ENCODE results near the gene CMSS1. TPM values are rescaled to one million over a fixed set of nuclear protein-coding genes. Genes with fewer than 3 reads are reported as not detected.

The CMSS1 gene
- total and polyA plus RNA-seq, 7 experiments from 2014 or later = 14.9 to 47.7 (median 18.4) TPM

DNA sequence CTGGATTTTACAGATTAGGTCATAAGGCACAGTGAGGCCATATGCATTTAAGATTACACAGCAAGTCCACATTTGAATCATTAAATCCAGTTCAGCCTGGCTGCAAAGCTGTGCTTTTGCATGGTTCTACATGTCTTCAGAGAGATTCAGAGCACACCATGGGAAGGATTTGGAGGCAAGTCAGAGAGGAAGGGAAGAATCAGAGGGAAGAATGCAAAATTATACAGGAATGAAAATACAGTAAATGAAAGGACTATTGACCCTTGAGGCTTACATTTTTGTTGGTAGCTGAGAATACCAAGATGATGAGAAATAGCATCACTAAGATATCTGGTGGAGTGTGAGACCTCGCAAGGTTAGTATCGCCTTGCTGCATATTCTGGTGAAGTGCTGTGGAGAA is 282.8 kb downstream of the CMSS1 start:
- DNase-seq (no peak), ATAC-seq (no peak)
- H3K4me1 ChIP-seq (ENCODE audit: control insufficient read depth in 2 of 2, insufficient read depth in 2 of 2, low read length in 2 of 2) = no peaks in the 10 kb centered on the region
- H3K36me3 ChIP-seq (ENCODE audit: control insufficient read depth in 2 of 3, insufficient read depth in 3 of 3, low read length in 3 of 3) = no peaks in the 10 kb centered on the region
- ChIA-PET POLR2A (no interaction called here), CTCF (no interaction called here)
- H3K9me3 ChIP-seq (ENCODE audit: control insufficient read depth in 2 of 3, low read length in 3 of 3) = no peaks in the 10 kb centered on the region
- Mint-ChIP-seq H3K36me3 (peaks cover 4 to 37% (median 26%) of the 10 kb centered on the region in 5 donors), H3K4me3 (no peak overlapping the region), H3K9me3 (peaks cover 0 to 10% (median 3%) of the 10 kb centered on the region in 11 donors), H3K27ac (no peak overlapping the region), H3K4me1 (peaks cover 0 to 32% (median 0%) of the 10 kb centered on the region in 7 donors), H3K27me3 (no peaks in the 10 kb centered on the region)
- no peaks in the 10 kb centered on the region for H3K27me3 ChIP-seq (ENCODE audit: control insufficient read depth in 2 of 2, insufficient read depth in 2 of 2, low read length in 2 of 2)
- intact Hi-C loops (cut with micrococcal nuclease) = no loop called here
- no peak overlapping the region for H3K4me3 ChIP-seq (ENCODE audit: low read length)
- H3K27ac ChIP-seq (ENCODE audit: low read depth, low read length) = no peak overlapping the region

DNA sequence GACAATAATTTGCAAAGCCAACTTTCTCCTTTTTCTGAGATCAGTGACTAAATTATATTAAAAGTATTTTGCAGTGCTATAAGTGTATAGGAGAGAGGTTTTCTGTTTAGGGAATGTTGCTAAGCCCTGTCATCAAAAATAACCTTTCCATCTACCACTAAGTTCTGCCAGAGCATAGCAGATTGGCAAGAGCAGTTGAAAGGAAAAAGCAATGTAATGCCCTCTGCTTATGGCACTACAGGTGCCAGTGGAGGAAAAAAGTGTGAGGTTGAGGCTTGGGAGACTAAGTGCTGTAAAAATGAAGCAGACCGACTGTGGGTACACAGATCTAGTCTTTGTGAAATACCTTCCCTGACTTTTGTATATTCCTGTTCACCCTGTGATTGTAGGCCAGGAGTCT is 285.1 kb downstream of the CMSS1 start:
- Mint-ChIP-seq H3K27me3 (no peaks in the 10 kb centered on the region), H3K4me3 (no peak overlapping the region), H3K36me3 (peaks cover 4 to 35% (median 26%) of the 10 kb centered on the region in 5 donors), H3K27ac (no peak overlapping the region), H3K9me3 (peaks cover 0 to 10% (median 3%) of the 10 kb centered on the region in 11 donors), H3K4me1 (peaks cover 0 to 35% (median 0%) of the 10 kb centered on the region in 7 donors)
- POLR2A ChIA-PET = no interaction called here
- no peaks in the 10 kb centered on the region for H3K9me3 ChIP-seq (ENCODE audit: control insufficient read depth in 2 of 3, low read length in 3 of 3)
- H3K4me3 ChIP-seq (ENCODE audit: low read length) = no peak overlapping the region
- intact Hi-C loops (cut with micrococcal nuclease) = no loop called here
- no peaks in the 10 kb centered on the region for H3K27me3 ChIP-seq (ENCODE audit: control insufficient read depth in 2 of 2, insufficient read depth in 2 of 2, low read length in 2 of 2)
- CTCF ChIA-PET = no interaction called here
- no peaks in the 10 kb centered on the region for H3K36me3 ChIP-seq (ENCODE audit: control insufficient read depth in 2 of 3, insufficient read depth in 3 of 3, low read length in 3 of 3)
- H3K4me1 ChIP-seq (ENCODE audit: control insufficient read depth in 2 of 2, insufficient read depth in 2 of 2, low read length in 2 of 2) = no peaks in the 10 kb centered on the region
- ATAC-seq (no peak), DNase-seq (no peak)
- no peak overlapping the region for H3K27ac ChIP-seq (ENCODE audit: low read depth, low read length)

DNA sequence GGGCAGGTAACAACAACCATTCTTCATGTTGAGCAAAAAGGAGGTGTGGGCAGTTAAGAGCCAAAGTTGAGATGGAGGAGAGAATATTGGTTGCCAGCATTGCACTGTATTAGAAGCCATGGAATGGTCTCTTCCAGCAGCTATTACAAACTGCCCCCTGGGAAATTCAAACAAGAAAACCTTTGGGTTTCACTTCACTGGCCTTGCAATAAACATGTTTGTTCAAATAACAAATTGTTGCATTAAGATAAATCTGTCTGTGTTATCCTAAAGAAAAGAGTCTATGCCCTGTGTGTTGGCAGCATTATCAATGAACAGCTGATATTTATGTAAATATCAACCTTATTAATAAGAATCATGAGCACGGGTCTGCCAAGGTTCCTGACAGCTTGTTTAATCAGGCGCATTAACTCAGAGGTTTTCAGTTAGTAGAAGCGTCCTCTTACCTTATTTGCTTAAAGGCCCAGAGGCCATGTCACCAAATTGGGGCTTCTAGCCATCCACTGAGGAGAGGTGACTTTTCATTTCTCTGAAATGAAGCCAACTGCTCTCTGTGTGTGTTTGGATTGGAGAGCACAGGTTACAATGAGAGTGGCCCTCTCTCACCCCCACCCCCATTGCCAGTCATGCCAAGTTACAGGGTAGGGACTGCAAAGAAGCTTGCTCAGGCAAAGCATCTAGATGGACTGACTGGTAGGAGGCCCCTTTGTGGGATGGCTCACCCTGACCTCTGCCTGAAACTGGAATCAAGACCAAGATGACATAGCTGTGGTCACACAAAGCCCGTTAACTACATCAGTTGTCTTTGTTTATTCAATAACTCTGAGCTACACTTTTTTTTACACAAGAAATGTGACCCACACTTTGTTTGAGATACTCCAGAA is 286.1 kb downstream of the CMSS1 start:
- Mint-ChIP-seq H3K4me1 (peaks cover 0 to 38% (median 0%) of the 10 kb centered on the region in 7 donors), H3K27ac (peak overlapping the region in 1 of 9 donors; percentile 21), H3K36me3 (peaks cover 4 to 39% (median 27%) of the 10 kb centered on the region in 5 donors), H3K27me3 (no peaks in the 10 kb centered on the region), H3K9me3 (peaks cover 0 to 10% (median 3%) of the 10 kb centered on the region in 11 donors), H3K4me3 (no peak overlapping the region)
- ATAC-seq (no peak), DNase-seq (no peak)
- H3K27ac ChIP-seq (ENCODE audit: low read depth, low read length) = no peak overlapping the region
- H3K36me3 ChIP-seq (ENCODE audit: control insufficient read depth in 2 of 3, insufficient read depth in 3 of 3, low read length in 3 of 3) = no peaks in the 10 kb centered on the region
- no peaks in the 10 kb centered on the region for H3K4me1 ChIP-seq (ENCODE audit: control insufficient read depth in 2 of 2, insufficient read depth in 2 of 2, low read length in 2 of 2)
- CTCF ChIA-PET = interaction anchor here (1.4 kb wide), 1 partner anchor 35 kb away, joined by 4 read pairs; no protein-coding TSS in a partner anchor
- H3K27me3 ChIP-seq (ENCODE audit: control insufficient read depth in 2 of 2, insufficient read depth in 2 of 2, low read length in 2 of 2) = no peaks in the 10 kb centered on the region
- H3K4me3 ChIP-seq (ENCODE audit: low read length) = no peak overlapping the region
- POLR2A ChIA-PET = no interaction called here
- intact Hi-C loops (cut with micrococcal nuclease) = no loop called here
- no peaks in the 10 kb centered on the region for H3K9me3 ChIP-seq (ENCODE audit: control insufficient read depth in 2 of 3, low read length in 3 of 3)

DNA sequence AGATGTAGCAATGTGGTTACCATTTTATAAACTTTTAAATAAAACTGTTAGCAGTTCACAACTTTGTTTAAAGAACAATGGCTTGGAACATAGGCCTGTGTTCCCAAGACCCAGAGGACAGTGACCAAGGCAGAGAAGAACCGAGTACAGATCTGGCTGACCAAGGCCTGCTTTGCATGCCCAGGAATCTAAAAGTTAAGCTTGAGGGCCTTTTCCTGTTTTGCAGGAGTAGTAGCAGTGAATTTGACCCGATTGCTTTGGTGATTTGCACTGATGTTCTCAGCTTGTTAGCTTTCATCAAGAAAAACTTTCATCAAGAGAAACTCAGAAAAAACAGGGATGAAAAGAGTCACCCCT is 286.8 kb downstream of the CMSS1 start:
- ChIA-PET CTCF (interaction anchor here (1.4 kb wide), 1 partner anchor 36 kb away, joined by 4 read pairs; no protein-coding TSS in a partner anchor), POLR2A (no interaction called here)
- H3K27ac ChIP-seq (ENCODE audit: low read depth, low read length) = no peak overlapping the region
- intact Hi-C loops (cut with micrococcal nuclease) = no loop called here
- Mint-ChIP-seq H3K36me3 (peaks cover 4 to 42% (median 30%) of the 10 kb centered on the region in 5 donors), H3K4me3 (no peak overlapping the region), H3K27ac (no peak overlapping the region), H3K4me1 (peaks cover 0 to 38% (median 0%) of the 10 kb centered on the region in 7 donors), H3K9me3 (peaks cover 0 to 10% (median 3%) of the 10 kb centered on the region in 11 donors), H3K27me3 (no peaks in the 10 kb centered on the region)
- no peak for ATAC-seq
- H3K36me3 ChIP-seq (ENCODE audit: control insufficient read depth in 2 of 3, insufficient read depth in 3 of 3, low read length in 3 of 3) = no peaks in the 10 kb centered on the region
- no peaks in the 10 kb centered on the region for H3K9me3 ChIP-seq (ENCODE audit: control insufficient read depth in 2 of 3, low read length in 3 of 3)
- DNase-seq = no peak
- H3K27me3 ChIP-seq (ENCODE audit: control insufficient read depth in 2 of 2, insufficient read depth in 2 of 2, low read length in 2 of 2) = no peaks in the 10 kb centered on the region
- H3K4me1 ChIP-seq (ENCODE audit: control insufficient read depth in 2 of 2, insufficient read depth in 2 of 2, low read length in 2 of 2) = no peaks in the 10 kb centered on the region
- H3K4me3 ChIP-seq (ENCODE audit: low read length) = no peak overlapping the region

DNA sequence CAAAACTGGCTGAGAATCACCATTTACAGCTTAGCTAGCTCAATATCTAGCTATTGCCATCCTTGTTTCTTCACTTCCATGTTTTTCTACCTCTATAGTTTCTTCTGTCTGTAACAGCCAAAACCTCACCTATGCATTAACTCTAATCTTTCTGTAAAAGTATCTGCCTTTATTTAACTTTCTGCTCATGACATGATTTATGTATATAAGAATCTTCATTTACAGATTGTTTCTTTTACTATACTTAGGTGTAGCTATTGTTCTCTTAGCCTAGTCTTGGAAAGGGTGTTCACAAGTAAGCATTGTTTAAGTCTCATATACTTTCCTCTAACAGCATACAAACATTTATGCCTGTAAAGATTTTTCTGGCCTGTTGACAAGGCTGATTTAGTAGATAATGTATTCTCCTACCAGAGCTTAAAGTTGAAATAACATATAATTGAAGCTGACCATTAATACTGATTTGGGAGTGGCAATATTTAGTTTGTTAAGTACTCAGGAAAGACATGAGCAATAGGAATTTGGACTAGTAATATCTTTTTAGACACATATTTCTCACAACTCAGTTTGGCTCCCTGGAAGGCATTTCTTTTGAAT is 287.3 kb downstream of the CMSS1 start:
- intact Hi-C loops (cut with micrococcal nuclease) = no loop called here
- CTCF ChIA-PET = interaction anchor here (1.4 kb wide), 1 partner anchor 36 kb away, joined by 4 read pairs; no protein-coding TSS in a partner anchor
- Histone ChIP-seq H3K27me3 (ENCODE audit: control insufficient read depth in 2 of 2, insufficient read depth in 2 of 2, low read length in 2 of 2) (no peaks in the 10 kb centered on the region), H3K4me3 (ENCODE audit: low read length) (no peak overlapping the region), H3K36me3 (ENCODE audit: control insufficient read depth in 2 of 3, insufficient read depth in 3 of 3, low read length in 3 of 3) (no peaks in the 10 kb centered on the region), H3K4me1 (ENCODE audit: control insufficient read depth in 2 of 2, insufficient read depth in 2 of 2, low read length in 2 of 2) (no peaks in the 10 kb centered on the region), H3K9me3 (ENCODE audit: control insufficient read depth in 2 of 3, low read length in 3 of 3) (no peaks in the 10 kb centered on the region), H3K27ac (ENCODE audit: low read depth, low read length) (no peak overlapping the region)
- peaks cover 0 to 38% (median 0%) of the 10 kb centered on the region in 7 donors for H3K4me1 Mint-ChIP-seq
- H3K27ac Mint-ChIP-seq = peak overlapping the region in 1 of 9 donors; percentile 80
- peaks cover 4 to 40% (median 30%) of the 10 kb centered on the region in 5 donors for H3K36me3 Mint-ChIP-seq
- H3K27me3 Mint-ChIP-seq = no peaks in the 10 kb centered on the region
- ATAC-seq (no peak), DNase-seq (no peak)
- H3K4me3 Mint-ChIP-seq = no peak overlapping the region
- POLR2A ChIA-PET = no interaction called here
- H3K9me3 Mint-ChIP-seq = peaks cover 0 to 10% (median 3%) of the 10 kb centered on the region in 11 donors

DNA sequence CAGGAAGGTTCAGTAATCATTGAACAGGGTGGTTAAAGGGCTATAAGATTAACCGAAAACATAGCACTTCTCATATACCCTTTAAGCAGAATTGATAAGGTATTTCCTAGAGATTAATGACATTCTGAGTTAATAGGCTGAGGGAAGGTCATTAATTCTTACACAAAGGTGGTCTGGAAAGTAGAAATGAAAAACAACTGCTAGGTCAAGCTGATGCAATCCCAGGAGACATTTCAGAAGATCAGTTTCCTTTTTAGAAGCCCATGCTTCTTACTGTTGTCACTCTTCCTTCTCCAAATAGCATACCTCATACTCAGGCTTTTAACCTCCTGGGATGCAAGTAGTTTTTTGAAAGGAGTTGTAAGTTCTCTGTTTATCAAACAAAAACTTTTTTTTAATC is 287.8 kb downstream of the CMSS1 start:
- intact Hi-C loops (cut with micrococcal nuclease) = no loop called here
- no peak overlapping the region for H3K27ac ChIP-seq (ENCODE audit: low read depth, low read length)
- ATAC-seq = no peak

More for the DNA sequence above, 287.8 kb downstream of the CMSS1 start:
- POLR2A ChIA-PET = no interaction called here
- no peak for DNase-seq
- Mint-ChIP-seq H3K27me3 (no peaks in the 10 kb centered on the region), H3K4me1 (peaks cover 0 to 38% (median 0%) of the 10 kb centered on the region in 7 donors), H3K27ac (peak overlapping the region in 1 of 9 donors; percentile 80), H3K36me3 (peaks cover 4 to 40% (median 30%) of the 10 kb centered on the region in 5 donors), H3K9me3 (peaks cover 0 to 7% (median 3%) of the 10 kb centered on the region in 11 donors), H3K4me3 (no peak overlapping the region)
- Histone ChIP-seq H3K27me3 (ENCODE audit: control insufficient read depth in 2 of 2, insufficient read depth in 2 of 2, low read length in 2 of 2) (no peaks in the 10 kb centered on the region), H3K4me3 (ENCODE audit: low read length) (no peak overlapping the region), H3K4me1 (ENCODE audit: control insufficient read depth in 2 of 2, insufficient read depth in 2 of 2, low read length in 2 of 2) (no peaks in the 10 kb centered on the region), H3K36me3 (ENCODE audit: control insufficient read depth in 2 of 3, insufficient read depth in 3 of 3, low read length in 3 of 3) (no peaks in the 10 kb centered on the region), H3K9me3 (ENCODE audit: control insufficient read depth in 2 of 3, low read length in 3 of 3) (no peaks in the 10 kb centered on the region)
- CTCF ChIA-PET = interaction anchor here (1.4 kb wide), 1 partner anchor 37 kb away, joined by 4 read pairs; no protein-coding TSS in a partner anchor

All from naive thymus-derived CD4-positive, alpha-beta T cell (primary cell).